Inferior parietal cortex (tissue), 1 donor: ENCODE results near the gene MAK.
"Not testable (repeated sequence)": the region's sequence is repeated elsewhere in the genome, so short reads cannot be mapped to it uniquely, and the experiment has no call there.

Experiments
- DNase-seq: peaks from one replicate; pipeline ENCODE4 v3.0.0-alpha.2; 2016; ENCODE audit errors: extremely low spot score

MAK gene

DNA sequence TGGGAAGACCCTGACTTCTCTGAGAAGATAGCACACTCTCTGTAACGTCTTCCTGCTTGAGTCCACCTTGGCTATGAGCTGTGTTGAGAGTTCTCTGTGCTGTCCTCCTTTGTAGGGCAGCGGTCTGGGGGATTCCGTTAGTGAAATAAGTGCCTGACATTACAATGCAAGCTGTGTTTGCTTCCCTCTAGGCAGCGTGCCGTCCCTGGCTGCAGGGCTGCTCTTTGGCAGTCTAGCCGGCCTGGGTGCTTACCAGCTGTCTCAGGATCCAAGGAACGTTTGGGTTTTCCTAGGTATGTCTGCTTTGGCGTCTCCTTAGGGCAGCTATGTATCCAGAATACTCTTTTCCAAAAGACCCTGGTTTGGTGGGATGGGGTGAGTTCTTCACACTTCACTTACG lies 112.6 kb downstream of the MAK start:
- DNase-seq: no peak

DNA sequence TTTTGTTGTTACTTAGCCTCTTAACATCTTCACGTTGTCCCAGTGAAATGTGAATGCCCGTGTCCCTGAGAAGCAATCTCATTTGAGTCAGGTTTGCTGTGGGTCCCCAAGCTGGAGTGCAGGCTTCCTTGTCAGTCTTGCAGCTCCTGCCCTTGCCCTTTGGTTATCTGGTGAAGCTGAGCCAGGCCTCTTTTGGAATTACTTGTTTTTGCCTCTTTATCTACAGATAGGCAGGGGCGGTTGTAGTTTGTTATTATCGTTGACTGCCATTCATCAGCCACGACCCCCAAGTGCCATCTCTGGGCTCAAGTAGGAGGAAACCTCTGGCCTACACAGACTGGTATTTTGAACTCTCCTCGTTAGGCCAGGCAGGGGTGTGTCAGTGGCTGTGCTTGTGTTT lies 113.3 kb downstream of the MAK start:
- no peak for DNase-seq

DNA sequence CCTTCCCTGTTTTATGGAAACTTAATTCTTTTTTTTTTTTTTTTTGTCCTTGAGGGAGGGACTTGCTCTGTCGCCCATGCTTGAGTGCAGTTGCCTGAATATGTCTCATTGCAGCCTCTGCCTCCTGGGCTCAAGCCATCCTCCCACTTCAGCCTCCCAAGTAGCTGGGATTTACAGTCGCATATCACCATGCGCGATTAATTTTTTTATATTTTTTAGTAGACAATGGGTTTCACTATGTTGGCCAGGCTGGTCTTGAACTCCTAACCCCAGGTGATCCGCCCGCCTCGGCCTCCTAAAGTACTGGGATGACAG lies 114.8 kb downstream of the MAK start:
- DNase-seq: no peak

DNA sequence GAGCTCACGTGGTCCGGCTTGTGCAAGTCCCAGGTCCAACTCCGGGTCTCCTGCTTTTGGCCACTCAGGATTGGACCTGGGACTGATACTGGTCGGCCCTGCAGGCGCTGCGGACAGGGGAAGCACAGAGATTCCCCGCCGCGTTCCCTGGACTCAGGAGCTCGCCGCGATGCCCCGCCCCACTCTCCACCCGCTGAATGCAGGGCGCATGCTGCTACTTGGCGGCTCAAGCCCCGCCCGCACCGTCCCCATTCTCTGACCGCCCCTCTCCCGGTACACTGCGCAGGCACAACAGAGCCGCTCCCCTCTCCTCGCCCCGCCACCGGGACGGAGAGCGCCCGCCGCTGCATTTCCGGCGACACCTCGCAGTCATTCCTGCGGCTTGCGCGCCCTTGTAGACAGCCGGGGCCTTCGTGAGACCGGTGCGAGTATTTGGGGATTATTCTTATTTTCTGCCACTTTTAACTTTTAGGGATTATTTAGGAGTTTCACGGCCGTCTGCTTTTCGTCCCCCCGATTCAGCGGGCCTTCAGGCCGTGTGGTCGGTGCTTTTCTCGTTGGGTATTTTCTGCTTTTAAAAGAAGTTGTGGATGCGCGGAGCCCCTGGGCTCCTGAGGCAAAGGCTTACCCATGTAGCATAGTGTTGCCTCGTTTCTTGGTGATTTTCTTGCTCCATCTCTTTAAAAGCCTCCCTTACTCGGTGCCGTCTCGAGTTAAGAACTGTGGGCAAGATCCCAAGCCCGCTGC lies 115.3 kb downstream of the MAK start, which contains the start of gene TMEM14C:
Gene TMEM14C, plus strand, starts transcription at position 251 of the 747 bp plus-strand sequence. CDS start 1,544 bp downstream, outside the sequence.
- DNase-seq: peak; percentile 93

DNA sequence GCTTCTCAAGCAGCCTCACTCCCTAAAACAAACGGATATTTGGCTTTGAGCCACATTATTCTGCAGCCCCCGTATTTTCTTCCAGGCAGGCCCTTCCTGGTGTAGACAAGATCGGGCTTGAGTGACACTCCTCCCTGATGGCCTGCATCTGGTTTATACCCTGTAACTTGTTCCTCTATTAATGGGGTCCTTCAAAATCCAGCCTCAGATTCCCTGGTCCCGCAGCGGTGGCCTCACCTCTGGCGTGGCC lies 115.8 kb downstream of the MAK start:
- DNase-seq: no peak

DNA sequence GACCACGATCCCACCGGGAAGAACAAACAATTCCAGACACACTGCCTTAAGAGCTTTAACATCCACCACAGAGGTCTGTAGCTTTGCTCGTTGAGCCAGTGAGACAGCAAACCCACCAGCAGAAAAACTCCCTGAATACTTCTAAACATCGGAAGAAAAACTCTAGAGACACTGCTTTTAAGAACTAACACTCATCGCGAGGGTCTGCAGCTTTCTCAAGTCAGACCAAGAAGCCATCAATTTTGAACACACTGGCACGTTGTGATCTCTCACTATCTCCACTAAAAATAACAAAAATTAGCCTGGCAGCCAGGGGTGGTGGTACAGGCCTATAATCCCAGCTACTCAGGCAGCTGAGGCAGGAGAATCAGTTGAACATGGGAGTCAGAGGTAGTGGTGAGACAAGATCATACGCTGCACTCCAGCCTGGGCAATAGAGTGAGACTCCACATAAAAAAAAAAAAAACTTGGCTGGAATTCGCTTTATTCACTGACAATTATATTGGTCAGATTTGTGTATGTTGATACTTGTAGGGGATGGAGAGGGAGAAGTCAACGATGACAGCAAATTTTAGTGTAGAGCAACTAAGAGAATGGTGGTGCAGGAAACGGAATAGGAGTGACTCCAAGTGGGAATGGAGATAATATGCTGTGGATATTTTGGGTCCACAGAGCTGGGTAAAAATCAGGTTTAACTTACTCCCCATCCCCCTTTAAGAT lies 116.3 kb downstream of the MAK start:
- no peak for DNase-seq

DNA sequence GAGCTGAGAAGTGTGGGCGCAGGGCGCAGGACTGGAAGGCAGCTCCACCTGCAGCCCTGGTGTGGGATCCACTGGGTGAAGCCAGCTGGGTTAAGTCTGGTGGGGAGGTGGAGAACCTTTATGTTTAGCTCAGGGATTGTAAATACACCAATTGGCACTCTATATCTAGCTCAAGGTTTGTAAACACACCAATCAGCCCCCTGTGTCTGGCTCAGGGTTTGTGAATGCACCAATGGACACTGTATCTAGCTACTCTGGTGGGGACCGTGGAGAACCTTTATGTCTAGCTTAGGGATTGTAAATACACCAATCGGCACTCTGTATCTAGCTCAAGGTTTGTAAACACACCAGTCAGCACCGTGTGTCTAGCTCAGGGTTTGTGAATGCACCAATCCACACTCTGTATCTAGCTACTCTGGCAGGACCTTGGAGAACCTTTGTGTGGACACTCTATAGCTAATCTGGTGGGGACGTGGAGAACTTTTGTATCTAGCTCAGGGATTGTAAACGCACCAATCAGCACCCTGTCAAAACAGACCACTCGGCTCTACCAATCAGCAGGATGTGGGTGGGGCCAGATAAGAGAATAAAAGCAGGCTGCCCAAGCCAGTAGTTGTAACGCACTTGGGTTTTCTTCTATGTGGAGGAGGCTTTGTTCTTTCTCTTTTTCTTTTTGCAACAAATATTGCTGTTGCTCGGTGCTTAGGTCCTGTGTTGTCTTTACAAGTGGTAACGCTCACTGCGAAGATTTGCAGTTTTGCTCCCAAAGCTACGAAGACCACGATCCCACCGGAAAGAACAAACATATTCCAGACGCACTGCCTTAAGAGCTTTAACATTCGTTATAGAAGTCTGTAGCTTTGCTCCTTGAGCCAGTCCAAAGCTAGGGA lies 117.1 kb downstream of the MAK start:
- DNase-seq: not testable (repeated sequence)

DNA sequence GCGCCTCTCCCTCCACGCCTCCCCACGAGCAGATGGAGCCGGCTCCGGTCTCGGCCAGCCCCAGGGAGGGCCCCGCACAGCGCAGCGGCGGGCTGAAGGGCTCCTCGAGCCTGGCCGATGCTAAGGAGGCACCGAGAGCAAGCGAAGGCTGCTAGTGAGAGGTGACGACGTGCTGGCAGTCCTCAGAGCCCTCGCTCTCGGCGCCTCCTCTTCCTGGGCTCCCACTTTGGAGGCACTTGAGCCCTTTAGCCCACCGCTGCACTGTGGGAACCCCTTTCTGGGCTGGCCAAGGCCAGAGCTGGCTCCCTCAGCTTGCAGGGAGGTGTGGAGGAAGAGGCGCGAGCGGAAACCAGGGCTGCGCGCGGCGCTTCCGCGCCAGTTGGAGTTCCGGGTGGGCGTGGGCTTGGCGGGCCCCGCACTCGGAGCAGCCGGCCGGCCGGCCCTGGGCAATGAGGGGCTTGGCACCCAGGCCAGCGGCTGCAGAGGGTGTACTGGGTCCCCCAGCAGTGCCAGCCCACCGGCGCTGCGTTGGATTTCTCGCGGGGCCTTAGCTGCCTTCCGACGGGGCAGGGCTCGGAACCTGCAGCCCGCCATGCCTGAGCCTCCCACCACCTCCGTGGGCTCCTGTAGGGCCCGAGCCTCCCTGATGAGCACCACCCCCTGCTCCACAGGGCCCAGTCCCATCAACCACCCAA lies 117.9 kb downstream of the MAK start:
- DNase-seq: no peak

DNA sequence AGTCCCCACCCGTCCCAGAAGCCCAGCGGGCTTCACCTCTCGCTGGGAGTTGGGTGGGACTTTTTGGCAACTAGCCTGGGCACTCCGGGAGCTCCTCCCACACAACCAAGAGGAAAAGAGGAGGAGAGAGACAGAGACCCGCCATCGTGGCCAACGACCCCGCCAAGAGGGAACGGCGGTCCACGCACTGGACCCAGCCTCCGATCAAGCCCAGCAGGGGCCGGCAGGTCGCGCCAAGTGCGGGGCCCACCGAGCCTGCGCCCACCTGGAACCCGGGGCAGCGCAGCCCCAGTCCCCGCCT lies 118.4 kb downstream of the MAK start:
- no peak for DNase-seq

DNA sequence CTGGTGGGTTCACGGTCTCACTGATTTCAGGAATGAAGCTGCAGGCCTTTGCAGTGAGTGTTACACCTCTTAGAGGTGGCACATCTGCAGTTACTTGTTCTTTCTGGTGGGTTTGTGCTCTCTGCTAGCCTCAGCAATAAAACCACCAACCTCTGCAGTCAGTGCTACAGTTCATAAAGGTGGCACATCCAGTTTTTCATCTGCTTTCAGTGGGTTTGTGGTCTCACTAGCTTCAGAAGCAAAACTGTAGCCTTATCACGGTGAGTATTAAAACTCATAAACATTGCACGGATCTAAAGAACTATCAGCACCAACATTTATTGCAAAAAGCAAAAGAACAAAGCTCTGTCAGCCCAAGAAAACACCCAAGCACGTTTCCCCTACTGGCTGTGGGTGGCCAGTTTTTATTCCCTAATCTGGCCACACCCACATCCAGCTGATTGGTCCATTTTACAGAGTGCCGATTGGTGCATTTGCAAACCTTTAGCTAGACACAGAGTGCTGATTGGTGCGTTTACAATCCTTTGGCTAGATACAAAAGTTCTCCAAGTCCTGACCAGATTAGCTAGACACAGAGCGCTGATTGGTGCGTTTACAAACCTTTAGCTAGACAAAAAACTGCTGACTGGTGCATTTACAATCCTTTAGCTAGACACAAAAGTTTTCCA lies 118.9 kb downstream of the MAK start:
- DNase-seq: no peak

DNA sequence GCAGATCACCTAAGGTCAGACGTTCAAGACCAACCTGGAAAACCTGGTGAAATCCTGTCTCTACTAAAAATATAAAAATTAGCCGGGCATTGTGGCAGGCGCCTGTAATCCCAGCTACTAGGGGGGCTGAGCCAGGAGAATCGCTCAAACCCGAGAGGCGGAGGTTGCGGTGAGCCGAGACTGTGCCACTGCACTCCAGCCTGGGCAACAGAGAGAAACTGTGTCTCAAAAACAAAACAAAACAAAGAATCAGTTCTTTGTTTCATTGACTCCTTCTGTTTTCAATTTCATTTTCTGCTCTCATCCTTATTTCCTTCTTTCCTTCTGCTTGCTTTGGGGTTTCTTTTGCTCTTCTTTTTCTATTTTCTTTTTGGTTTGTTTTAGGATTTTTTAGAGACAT lies 124.4 kb downstream of the MAK start:
- no peak for DNase-seq
